NCI-H748 (cell line): ENCODE data around the gene RETREG2.

ENCODE experiments used
- DNase-seq: peaks from one replicate; lab custom pipeline; 2025; ENCODE audit not compliant: unreplicated experiment; lab: John Stamatoyannopoulos, UW

The RETREG2 gene

DNA sequence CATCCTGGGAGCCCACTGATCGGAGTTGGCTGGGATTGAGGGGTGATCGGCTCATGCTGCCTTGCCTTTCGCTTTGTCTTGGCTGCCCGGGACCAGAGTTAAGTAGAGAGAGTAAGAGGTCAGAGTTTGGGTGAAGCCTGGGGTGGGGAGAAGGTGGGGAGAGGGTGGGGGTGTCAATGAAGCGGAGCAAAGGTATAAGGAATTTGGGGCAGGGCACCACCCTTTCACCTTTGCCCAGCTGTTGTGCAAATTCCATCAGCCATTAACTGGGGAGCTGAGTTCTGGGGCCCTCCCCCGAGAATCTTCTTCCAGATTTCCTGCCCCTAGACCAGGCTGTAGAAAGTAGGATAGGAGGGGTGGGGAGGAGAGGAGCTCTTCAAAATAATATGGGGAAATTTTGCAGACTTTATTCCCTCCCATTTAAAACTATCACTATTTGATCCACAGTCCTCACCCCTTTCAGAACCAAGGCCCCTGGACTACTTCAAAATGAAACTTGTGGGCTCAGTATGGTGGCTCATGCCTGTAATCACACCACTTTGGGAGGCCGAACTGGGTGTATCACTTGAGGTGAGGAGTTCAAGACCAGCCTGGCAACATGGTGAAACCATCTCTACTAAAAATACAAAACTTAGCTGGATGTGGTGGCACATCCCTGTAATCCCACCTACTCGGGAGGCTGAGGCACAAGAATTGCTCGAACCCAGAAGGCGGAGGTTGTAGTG, 8.0 kb upstream of the RETREG2 start, which contains the start of gene SLC23A3:
Gene SLC23A3, minus strand, starts transcription at position 100 of the 725 bp plus-strand sequence. Its CDS starts 45 bp downstream, at position 55.
- DNase-seq = no peak

DNA sequence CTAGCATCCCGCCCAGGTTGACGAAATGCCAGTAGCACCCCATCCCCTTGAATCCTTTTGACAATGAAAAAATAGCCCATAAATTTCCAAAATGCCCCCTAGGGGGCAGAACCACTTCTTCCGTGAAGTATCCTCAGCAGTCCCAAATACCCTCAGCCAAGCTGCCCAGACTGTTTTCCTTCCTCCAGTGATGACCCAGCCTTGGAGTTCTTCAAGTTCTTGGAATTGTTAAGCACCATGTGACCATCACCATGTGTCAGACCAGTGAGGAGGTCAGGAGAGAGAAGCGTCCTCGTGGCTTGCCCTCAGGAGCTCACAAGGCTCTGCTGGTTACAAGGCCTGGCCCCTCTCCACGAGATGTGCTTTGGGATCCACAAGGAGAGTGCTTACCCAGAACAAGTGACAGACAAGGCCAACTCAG, 6.8 kb upstream of the RETREG2 start:
- peak; percentile 54 for DNase-seq

DNA sequence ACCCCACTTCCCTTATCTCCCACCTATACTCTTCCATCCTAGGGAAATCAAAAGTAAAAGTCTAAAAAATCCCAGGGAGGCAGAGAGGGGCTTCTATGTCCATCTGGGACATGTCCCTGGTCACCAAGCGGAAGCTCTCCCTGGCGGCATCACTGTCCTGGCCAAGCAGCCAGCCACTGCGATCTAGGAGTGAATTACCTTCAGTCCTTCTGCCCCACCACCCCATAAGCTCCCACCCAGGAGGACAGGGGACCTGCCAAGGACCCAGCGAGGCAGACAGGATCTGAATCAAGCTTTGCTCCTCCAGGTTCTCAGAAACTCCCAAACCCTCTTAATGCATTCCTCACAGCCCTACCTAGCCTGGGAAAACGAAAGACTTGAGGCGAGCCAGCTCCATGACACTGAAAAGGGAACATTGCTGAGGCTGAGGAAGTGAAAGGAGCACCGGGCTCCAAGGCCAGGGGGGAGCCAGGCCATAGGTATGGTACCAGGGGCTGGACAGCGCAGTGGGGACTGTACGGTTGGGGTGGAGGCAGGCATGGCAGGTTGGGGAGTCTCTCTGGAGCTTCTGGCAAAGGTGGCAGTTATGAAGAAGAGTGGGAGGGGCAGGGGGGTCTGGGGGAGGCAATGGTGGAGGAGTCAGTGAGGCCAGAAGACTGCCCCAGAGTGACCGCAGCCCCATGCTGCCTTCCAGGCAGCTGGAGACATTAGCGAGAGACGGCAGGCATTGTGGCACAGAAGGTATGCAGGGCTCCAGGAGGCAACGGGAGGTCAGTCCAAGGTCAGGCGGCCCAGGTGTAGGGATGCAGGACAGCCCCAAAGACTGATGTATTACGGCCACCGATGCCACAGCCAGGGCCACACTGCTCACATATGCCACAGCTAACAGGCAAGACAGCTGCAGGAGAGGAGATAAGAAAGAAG, 5.6 kb upstream of the RETREG2 start:
- DNase-seq = no peak

DNA sequence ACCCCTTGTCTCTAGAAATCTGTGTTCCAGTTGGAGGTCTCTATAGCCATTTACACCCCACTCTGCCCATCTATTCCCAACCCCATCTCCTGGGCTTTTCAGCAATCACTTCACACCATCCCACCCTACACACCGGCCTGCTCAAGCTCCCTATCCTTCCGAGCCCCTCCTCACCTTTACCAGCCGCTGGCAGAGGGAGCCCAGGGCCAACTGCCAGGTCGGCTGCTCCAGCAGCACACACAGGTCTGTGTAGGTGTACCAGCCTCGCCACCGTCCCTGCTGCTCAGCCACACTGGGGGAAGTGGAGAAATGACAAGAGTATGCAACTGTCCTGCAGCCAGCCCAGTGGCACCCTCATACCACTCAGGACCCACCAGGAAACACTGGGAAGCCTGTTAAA, 4.9 kb upstream of the RETREG2 start:
- no peak for DNase-seq

DNA sequence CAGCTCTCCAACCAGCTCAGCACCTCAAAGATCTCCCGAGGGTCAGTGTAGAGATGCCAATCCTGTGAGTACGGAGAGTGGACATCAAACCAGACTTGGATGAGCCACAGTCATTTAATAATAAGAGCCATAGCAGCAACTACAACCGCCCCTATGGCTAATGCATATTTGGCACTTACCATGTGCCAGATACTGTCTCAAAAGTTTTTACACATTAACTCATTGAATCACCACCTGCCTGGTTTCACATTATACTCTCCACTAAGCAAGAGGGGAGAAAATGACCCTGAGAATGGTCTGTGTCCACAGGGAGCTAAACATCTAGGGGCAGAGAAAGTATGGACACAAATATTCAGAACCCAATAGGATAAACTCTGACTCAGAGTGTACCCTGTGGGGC, 3.9 kb upstream of the RETREG2 start:
- no peak for DNase-seq

DNA sequence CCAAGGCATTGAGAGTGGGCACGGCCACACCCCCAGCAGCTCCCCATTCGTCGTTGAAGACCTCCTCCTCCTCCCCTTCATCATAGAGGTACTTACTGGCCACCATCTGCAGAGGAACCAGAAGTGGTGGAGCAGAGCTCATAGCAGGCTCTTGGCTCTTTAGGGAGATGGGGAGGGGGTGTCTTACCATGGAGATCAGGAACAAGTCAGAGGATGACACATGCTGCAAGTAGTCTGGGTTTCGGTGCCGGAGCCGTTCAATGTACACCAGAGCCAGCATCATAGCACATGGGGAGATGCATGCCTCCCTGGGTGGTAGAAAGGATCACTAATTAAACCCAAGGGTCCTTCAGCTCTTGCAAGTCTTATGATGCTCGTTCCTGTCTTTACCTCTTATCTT, 3.3 kb upstream of the RETREG2 start:
- no peak for DNase-seq

DNA sequence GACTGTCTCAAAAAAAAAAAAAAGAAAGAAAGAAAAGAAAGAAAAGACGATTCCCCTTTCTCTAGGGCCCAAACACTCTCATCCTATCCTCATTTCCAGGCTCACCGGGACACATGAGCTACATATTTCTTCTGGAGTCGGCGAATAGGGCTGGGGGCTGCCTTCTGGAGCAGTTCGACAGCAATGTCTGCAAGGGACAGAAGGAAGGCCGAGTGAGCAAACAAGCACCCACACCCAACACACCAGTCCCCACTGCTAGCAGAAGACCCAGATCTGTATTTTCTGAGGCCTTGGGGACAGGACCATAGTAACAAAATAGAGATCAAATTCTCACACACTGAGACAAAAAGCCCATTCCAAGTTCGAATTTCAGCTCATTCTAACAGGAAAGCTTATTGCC, 2.6 kb upstream of the RETREG2 start:
- no peak for DNase-seq

DNA sequence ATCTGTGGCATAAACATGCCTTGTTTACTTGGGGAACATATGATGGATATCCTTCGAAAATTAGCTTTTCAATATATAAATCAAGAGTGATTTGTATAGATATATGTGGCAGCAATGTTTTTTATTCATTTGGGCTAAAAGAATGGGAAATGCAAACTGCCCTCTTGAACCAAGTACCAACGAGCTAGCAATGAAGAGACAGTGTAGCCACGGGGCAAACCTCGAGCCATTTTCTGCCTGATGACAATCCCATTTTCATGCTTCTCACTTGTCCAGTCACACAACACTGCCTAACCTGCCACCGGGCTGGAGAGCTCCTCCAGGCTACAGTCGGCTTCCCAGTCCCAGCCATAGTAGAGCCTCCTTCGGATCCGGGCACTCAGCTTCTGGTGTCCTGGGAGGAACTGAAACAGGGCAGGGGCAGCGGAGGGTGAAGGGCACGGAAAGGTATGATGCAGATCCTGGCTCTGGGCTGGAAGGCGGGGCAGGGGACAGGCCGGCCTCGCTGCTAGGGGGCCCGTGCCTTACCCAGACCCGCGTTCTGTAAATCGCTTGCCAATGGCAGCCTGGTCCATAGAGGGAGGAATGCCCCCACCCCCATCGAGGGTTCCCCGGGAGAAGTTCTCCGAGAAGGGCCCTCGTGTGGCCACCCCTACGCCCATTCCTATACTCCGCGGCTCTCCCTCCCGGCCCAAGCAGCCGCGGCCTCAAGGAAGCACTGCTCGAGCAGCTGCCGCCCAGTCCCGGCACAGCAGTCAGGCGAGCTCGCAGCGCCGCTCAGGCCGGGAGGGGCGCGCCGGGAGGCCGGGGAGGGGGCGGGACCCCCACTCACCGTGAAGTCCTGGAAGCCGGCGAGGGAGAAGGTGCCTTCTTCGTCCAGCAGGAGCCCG, 1.9 kb upstream of the RETREG2 start:
- peak; percentile 74 for DNase-seq

DNA sequence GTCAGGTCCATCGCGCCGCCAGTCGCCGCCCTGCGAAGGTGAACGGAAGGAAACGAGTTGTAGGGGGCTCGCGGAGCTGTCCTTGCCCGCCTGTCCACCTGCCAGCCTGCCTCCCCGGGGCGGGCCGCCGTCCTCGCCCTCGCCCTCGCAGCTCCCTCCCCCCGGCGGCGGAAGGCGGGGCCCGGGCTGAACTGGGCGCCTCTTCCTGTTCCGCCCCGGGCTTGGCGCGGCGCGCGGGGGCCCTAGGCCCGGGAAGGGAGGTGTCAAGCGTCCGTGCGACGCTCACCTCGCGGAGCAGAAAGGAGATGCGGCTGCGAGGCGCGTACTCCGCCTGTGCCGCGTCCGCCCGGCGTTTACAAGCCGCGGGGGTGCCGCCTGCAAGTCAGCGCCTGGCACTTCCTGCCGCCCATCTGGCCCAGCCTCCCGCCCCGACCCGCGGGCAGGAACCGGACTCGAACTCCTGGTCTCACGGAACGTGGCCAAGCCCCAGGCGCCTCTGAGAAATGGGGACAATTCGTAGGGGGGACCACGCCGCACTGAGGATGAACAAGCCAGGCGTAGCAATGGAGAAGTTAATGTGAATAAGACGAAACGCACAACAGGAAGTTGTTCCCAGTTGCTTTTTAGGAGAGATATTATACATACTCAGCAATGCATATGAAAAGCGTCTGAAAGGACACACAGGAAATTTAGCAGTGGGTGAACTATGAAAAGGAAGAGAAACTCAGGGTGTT, 1.1 kb upstream of the RETREG2 start, which contains the start of gene CNPPD1:
Gene CNPPD1, minus strand, starts transcription at position 108 of the 734 bp plus-strand sequence. Its CDS starts 97 bp downstream, at position 11.
- DNase-seq = peak; percentile 92

DNA sequence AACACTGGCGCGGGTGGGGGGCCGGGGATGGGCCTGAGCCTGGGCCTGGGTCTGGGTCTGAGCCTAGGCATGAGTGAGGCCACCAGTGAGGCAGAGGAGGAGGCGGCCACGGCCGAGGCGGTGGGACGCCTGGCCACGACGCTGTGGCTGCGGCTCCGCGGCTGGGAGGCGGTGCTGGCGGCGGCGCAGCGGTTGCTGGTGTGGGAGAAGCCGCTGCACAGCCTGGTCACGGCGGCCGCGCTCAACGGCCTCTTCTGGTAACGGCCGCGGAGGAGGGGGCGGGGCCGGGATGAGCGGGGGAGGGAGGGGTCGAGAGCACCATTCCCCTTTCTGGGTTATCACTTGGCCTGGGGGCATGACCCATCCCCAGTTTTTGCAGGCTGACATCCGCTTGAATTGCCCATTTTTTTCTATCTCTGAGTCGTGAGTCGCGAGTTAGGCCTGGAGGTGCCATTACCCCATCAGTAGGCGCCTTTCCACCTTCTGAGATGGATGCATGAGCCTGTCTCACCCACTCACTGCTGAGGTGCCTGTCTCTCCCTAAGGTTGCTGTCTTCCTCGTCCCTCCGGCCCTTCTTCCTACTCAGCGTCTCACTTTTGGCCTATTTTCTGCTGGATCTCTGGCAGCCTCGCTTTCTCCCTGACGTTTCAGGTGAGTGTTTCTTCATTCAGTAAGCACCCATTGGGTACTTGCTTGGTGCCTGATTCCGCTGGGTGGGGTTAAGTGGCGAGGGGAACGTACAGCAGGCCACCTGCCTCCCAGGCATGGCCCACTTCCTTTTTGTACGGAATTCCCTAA, 501 bp downstream of the RETREG2 start:
- DNase-seq = peak; percentile 65

DNA sequence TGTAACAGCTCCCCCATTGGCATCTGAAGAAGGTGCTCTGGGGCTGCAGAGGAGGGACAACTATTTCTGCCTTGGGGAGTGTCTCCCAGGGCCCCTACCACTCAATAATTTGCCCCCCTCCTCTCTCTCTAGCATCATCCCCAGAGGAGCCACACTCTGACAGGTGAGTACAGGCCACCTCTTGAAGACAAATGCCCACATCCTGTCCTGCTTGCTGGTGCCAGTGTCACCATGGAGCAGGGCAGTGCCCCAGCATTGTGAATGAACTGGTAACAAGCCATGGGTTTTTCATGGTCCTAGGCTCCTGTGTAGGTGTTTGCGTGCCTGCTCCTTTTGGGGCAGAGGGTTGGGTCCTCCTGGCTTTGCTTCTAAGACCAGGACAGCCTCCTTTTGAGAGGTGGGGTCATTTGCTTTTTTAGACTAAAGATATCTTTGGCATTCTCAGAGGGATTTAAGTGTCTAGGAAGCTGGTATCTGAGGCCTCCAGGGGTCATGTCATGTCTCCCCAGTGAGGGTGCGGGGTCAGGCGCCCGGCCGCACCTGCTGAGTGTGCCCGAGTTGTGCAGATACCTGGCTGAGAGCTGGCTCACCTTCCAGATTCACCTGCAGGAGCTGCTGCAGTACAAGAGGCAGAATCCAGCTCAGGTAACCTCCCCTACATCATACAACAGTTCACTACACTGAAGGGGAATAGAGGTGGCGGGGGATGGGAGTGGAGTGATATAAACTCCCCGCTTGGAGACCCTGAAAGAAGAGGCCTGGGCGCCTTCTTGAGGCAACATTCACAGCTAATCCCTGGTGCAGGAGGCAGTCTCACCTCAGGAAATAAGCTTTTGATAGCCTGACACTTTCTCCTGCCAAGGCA, 1.8 kb downstream of the RETREG2 start:
- no peak for DNase-seq

DNA sequence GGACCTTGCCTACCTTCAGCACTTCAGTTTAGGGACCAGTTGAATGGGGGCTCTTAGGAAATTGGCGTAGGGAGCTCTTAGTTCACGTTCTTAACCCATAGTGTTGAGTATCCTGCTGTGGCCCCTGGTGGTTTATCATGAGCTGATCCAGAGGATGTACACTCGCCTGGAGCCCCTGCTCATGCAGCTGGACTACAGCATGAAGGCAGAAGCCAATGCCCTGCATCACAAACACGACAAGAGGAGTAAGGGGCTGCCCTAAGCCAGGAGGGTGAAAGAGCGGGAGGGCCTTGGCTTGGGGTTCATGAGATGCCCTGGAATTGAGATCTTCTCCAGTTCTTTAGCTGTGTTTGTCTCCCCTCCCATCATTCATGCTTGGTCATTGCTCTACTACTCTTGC, 2.9 kb downstream of the RETREG2 start:
- no peak for DNase-seq

DNA sequence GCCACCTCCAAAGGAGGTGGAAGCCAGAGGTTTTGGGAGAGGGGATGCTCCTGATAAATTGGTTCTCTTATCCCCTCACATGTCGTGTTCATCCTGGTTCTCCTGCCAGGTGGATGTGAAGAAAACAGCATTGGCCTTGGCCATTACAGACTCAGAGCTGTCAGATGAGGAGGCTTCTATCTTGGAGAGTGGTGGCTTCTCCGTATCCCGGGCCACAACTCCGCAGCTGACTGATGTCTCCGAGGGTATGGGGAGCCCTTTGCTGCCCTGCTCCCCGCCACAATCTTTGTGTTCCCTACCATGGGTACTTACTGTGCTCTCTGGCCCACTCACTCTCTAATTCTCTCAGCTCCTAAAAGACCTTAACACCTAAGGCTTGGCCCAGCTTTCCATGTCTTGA, 3.5 kb downstream of the RETREG2 start:
- no peak for DNase-seq

DNA sequence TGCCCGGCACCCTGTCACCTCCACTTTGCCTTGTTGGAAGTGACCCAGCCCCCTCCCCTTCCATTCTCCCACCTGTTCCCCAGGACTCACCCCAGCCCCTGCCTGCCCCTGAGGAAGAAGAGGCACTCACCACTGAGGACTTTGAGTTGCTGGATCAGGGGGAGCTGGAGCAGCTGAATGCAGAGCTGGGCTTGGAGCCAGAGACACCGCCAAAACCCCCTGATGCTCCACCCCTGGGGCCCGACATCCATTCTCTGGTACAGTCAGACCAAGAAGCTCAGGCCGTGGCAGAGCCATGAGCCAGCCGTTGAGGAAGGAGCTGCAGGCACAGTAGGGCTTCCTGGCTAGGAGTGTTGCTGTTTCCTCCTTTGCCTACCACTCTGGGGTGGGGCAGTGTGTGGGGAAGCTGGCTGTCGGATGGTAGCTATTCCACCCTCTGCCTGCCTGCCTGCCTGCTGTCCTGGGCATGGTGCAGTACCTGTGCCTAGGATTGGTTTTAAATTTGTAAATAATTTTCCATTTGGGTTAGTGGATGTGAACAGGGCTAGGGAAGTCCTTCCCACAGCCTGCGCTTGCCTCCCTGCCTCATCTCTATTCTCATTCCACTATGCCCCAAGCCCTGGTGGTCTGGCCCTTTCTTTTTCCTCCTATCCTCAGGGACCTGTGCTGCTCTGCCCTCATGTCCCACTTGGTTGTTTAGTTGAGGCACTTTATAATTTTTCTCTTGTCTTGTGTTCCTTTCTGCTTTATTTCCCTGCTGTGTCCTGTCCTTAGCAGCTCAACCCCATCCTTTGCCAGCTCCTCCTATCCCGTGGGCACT, 4.5 kb downstream of the RETREG2 start:
- DNase-seq = no peak

DNA sequence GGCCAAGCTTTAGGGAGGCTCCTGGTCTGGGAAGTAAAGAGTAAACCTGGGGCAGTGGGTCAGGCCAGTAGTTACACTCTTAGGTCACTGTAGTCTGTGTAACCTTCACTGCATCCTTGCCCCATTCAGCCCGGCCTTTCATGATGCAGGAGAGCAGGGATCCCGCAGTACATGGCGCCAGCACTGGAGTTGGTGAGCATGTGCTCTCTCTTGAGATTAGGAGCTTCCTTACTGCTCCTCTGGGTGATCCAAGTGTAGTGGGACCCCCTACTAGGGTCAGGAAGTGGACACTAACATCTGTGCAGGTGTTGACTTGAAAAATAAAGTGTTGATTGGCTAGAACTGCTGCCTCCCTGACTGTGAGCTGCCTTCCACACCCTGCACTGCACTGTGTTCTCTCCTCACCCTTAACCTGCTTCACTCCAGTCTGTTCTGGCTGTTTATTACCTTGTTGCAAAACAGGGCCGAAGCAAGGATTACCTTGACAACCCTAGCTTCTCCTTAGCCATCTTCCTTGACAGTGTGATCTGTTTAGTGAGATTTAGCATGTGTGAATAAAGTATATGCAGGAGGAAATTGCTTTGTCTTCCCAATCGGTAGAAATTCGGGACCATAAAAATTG, 5.2 kb downstream of the RETREG2 start:
- no peak for DNase-seq

DNA sequence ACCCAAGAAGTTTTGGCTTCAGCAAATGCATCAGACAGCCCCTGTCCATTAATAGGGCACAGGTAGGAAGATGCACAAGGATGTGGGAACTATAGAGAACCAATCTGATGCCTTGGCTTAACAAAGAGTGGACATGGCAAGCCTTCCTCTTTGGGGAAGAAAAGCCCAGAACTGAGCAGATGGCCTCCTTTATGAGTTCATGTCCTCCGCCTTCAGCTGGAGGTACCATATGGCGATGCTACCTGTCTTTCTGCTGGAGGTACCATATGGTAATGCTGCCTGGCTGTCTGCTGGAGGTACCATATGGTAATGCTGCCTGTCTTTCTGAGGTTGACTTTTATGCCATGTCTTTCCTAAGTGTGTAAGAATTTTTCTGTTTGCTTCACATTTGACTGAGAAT, 6.0 kb downstream of the RETREG2 start:
- no peak for DNase-seq

DNA sequence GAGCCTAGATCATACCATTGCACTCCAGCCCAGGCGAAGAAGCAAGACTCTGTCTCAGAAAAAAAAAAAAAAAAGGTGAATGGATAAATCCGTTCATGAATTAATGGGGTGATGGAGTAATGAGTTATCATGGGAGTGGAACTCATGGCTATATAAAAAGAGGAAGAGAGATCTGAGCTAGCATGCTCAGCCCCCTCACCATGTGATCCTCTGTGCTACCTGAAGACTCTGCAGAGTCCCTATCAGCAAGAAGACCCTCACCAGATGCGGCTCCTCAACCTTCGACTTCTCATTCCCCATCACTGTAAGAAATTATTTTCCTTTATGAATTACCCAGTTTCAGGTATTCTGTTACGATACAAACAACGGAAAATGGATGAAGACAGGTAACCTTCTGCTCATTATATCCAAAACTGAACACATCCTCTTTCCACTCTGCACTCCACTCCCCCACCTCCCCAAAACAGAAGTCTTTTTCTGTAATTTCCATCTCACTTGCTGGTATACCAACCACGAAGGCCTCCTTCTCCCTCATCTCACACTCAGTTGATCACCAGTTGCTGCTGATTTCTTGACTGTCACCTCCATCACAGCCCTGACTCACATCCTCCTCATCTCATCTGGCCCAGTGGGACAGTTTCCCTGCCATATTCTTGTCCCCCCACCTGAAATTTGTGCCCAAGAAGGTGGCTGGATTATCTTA, 8.8 kb downstream of the RETREG2 start:
- no peak for DNase-seq
